Measurements from ENCODE around the gene HSBP1. TPM values are rescaled to one million over a fixed set of nuclear protein-coding genes. Genes with fewer than 3 reads are reported as not detected.

The HSBP1 gene
- total and polyA plus RNA-seq, 2 of the 8 experiments (the other 6 are each of a cell fraction or from before 2014, with no cell fraction given) = 78.4 to 219 TPM

DNA sequence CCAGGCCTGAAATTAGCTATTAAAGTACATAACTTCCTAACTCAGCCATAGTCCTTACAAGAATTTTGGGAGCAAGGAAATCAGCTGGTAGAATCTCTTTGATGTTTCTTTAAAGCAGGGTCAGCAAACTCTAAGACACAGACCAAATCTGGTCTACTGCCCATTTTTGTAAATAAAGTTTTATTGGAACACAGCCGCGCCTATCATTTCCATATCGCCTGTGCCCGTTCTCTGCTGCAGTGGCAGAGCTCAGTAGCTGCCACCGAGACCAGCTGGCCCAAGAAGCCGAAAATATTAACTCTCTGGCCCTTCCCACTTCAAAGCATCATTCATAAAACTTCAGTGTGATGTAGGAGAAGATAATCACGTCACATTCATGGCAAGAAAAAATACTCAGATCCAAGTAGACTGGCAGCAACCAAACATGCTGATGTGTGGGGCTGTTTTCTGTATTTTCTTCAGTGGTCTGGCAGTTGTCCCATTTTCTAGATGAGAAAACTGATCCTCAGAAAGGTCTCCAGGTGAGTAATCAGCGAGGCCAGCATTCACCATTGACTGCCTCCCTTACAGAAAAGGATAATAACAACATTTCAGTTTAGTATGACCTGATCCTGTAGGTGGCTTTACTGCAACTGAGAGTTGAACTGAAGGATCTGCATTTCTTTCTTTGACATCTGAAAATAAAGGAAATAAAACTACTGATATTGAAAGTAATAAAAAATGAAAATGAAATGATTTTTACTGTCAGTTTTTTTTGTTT, 18.0 kb upstream of the HSBP1 start (continued):
- TF ChIP-seq, protein P1, sequence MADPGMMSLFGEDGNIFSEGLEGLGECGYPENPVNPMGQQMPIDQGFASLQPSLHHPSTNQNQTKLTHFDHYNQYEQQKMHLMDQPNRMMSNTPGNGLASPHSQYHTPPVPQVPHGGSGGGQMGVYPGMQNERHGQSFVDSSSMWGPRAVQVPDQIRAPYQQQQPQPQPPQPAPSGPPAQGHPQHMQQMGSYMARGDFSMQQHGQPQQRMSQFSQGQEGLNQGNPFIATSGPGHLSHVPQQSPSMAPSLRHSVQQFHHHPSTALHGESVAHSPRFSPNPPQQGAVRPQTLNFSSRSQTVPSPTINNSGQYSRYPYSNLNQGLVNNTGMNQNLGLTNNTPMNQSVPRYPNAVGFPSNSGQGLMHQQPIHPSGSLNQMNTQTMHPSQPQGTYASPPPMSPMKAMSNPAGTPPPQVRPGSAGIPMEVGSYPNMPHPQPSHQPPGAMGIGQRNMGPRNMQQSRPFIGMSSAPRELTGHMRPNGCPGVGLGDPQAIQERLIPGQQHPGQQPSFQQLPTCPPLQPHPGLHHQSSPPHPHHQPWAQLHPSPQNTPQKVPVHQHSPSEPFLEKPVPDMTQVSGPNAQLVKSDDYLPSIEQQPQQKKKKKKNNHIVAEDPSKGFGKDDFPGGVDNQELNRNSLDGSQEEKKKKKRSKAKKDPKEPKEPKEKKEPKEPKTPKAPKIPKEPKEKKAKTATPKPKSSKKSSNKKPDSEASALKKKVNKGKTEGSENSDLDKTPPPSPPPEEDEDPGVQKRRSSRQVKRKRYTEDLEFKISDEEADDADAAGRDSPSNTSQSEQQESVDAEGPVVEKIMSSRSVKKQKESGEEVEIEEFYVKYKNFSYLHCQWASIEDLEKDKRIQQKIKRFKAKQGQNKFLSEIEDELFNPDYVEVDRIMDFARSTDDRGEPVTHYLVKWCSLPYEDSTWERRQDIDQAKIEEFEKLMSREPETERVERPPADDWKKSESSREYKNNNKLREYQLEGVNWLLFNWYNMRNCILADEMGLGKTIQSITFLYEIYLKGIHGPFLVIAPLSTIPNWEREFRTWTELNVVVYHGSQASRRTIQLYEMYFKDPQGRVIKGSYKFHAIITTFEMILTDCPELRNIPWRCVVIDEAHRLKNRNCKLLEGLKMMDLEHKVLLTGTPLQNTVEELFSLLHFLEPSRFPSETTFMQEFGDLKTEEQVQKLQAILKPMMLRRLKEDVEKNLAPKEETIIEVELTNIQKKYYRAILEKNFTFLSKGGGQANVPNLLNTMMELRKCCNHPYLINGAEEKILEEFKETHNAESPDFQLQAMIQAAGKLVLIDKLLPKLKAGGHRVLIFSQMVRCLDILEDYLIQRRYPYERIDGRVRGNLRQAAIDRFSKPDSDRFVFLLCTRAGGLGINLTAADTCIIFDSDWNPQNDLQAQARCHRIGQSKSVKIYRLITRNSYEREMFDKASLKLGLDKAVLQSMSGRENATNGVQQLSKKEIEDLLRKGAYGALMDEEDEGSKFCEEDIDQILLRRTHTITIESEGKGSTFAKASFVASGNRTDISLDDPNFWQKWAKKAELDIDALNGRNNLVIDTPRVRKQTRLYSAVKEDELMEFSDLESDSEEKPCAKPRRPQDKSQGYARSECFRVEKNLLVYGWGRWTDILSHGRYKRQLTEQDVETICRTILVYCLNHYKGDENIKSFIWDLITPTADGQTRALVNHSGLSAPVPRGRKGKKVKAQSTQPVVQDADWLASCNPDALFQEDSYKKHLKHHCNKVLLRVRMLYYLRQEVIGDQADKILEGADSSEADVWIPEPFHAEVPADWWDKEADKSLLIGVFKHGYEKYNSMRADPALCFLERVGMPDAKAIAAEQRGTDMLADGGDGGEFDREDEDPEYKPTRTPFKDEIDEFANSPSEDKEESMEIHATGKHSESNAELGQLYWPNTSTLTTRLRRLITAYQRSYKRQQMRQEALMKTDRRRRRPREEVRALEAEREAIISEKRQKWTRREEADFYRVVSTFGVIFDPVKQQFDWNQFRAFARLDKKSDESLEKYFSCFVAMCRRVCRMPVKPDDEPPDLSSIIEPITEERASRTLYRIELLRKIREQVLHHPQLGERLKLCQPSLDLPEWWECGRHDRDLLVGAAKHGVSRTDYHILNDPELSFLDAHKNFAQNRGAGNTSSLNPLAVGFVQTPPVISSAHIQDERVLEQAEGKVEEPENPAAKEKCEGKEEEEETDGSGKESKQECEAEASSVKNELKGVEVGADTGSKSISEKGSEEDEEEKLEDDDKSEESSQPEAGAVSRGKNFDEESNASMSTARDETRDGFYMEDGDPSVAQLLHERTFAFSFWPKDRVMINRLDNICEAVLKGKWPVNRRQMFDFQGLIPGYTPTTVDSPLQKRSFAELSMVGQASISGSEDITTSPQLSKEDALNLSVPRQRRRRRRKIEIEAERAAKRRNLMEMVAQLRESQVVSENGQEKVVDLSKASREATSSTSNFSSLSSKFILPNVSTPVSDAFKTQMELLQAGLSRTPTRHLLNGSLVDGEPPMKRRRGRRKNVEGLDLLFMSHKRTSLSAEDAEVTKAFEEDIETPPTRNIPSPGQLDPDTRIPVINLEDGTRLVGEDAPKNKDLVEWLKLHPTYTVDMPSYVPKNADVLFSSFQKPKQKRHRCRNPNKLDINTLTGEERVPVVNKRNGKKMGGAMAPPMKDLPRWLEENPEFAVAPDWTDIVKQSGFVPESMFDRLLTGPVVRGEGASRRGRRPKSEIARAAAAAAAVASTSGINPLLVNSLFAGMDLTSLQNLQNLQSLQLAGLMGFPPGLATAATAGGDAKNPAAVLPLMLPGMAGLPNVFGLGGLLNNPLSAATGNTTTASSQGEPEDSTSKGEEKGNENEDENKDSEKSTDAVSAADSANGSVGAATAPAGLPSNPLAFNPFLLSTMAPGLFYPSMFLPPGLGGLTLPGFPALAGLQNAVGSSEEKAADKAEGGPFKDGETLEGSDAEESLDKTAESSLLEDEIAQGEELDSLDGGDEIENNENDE (IDR thresholded peaks at IDR 0.05; ENCODE audit: insufficient replicate concordance, low read length) = no peak

Data from H1 (cell line).